Trophoblast cell (in vitro differentiated cells and primary cell): ENCODE data around the gene NFAT5.

ENCODE experiments used
- DNase-seq, 2 donors: peaks; one replicate each; pipeline ENCODE4 v3.0.0-alpha.2; 2016
- H2AFZ ChIP-seq: 2 replicates; pipeline ENCODE4 v1.6.1; 2013; ENCODE audit warnings: low read length, moderate library complexity, mild to moderate bottlenecking; ENCODE audit not compliant: insufficient read depth, poor library complexity
- H2AK5ac ChIP-seq: 2 replicates; pipeline ENCODE4 v1.6.1; 2013; ENCODE audit warnings: mild to moderate bottlenecking, low read length
- H2BK120ac ChIP-seq: 2 replicates; pipeline ENCODE4 v1.6.1; 2013; ENCODE audit warnings: low read length, mild to moderate bottlenecking, moderate library complexity; ENCODE audit not compliant: insufficient read depth, poor library complexity
- H2BK12ac ChIP-seq: 2 replicates; pipeline ENCODE4 v1.6.1; 2013; ENCODE audit warnings: mild to moderate bottlenecking, low read length, moderate library complexity
- H2BK5ac ChIP-seq: 2 replicates; pipeline ENCODE4 v1.6.1; 2013; ENCODE audit warnings: low read length, low read depth, moderate library complexity, mild to moderate bottlenecking; ENCODE audit not compliant: poor library complexity
- H3K14ac ChIP-seq: 2 replicates; pipeline ENCODE4 v1.6.1; 2013; ENCODE audit warnings: mild to moderate bottlenecking, low read length
- H3K18ac ChIP-seq: 2 replicates; pipeline ENCODE4 v1.6.1; 2013; ENCODE audit warnings: mild to moderate bottlenecking, low read length
- H3K23ac ChIP-seq: 2 replicates; pipeline ENCODE4 v1.6.1; 2013; ENCODE audit warnings: low read length
- H3K27ac ChIP-seq: 2 replicates; pipeline ENCODE4 v1.5.1; 2013; ENCODE audit warnings: low read depth, mild to moderate bottlenecking, inconsistent platforms, low read length, moderate library complexity
- H3K27me3 ChIP-seq: 2 replicates; pipeline ENCODE4 v1.6.1; 2013; ENCODE audit warnings: inconsistent platforms, mild to moderate bottlenecking, low read length, moderate library complexity; ENCODE audit not compliant: insufficient read depth
- H3K36me3 ChIP-seq, 2 experiments: 1 replicate in 1 of 2; 2 replicates in 1 of 2; pipeline ENCODE4 v1.6.1; 2013; ENCODE audit warnings: low read length in 2 of 2, mild to moderate bottlenecking in 2 of 2, moderate library complexity in 1 of 2; ENCODE audit not compliant: insufficient read depth in 2 of 2, control insufficient read depth in 1 of 2
- H3K4ac ChIP-seq: 2 replicates; pipeline ENCODE4 v1.6.1; 2013; ENCODE audit warnings: low read depth, mild to moderate bottlenecking, low read length, moderate library complexity
- H3K4me1 ChIP-seq, 2 experiments: 1 replicate in 1 of 2; 2 replicates in 1 of 2; pipeline ENCODE4 v1.6.1; 2013; ENCODE audit warnings: low read length in 2 of 2, mild to moderate bottlenecking in 2 of 2, moderate library complexity in 1 of 2; ENCODE audit not compliant: insufficient read depth in 2 of 2, control insufficient read depth in 1 of 2
- H3K4me2 ChIP-seq: 2 replicates; pipeline ENCODE4 v1.6.1; 2013; ENCODE audit warnings: inconsistent platforms, mild to moderate bottlenecking, low read length, moderate library complexity
- H3K4me3 ChIP-seq: 2 replicates; pipeline ENCODE4 v1.5.1; 2013; ENCODE audit warnings: mild to moderate bottlenecking, low read depth, low read length, inconsistent platforms
- H3K79me1 ChIP-seq: one replicate; pipeline ENCODE4 v1.6.1; 2013; ENCODE audit warnings: low read length
- H3K79me2 ChIP-seq: 2 replicates; pipeline ENCODE4 v1.6.1; 2013; ENCODE audit warnings: low read length, mild to moderate bottlenecking; ENCODE audit not compliant: control insufficient read depth, insufficient read depth, poor library complexity
- H3K9ac ChIP-seq: 2 replicates; pipeline ENCODE4 v1.6.1; 2013; ENCODE audit warnings: mild to moderate bottlenecking, low read length
- H3K9me3 ChIP-seq: 2 replicates; pipeline ENCODE4 v1.6.1; 2013; ENCODE audit warnings: low read depth, mild to moderate bottlenecking, control low read depth, inconsistent platforms, low read length; ENCODE audit not compliant: insufficient read depth
- H4K12ac ChIP-seq: 2 replicates; pipeline ENCODE4 v1.6.1; 2013; ENCODE audit warnings: low read depth, mild to moderate bottlenecking, low read length, moderate library complexity
- H4K8ac ChIP-seq: 2 replicates; pipeline ENCODE4 v1.6.1; 2013; ENCODE audit warnings: low read depth, mild to moderate bottlenecking, low read length, moderate library complexity
- H4K91ac ChIP-seq: one replicate; pipeline ENCODE4 v1.6.1; 2013; ENCODE audit warnings: low read depth, mild to moderate bottlenecking, low read length, moderate library complexity
- WGBS: extraction: QIAGEN DNeasy Blood & Tissue Kit; methylation state at CpG from one replicate; pipeline ENCODE4 v1.1.7; 2013; ENCODE audit warnings: missing lambda C conversion rate; ENCODE audit not compliant: insufficient read length, insufficient coverage; ENCODE audit errors: extremely low coverage; 5-methylcytosine and 5-hydroxymethylcytosine counted together

The NFAT5 gene

GRCh38 chr16:69522041-69522578 is 43.7 kb upstream of the NFAT5 start:
- no peaks in the 10 kb centered on the region for H3K9me3 ChIP-seq
- no CpG with 5 or more reads among the region's 5 CpGs for WGBS
- DNase-seq = peak; percentile 28 to 67

GRCh38 chr16:69522732-69523404 is 42.9 kb upstream of the NFAT5 start:
- Histone ChIP-seq H3K36me3 (no peaks in the 10 kb centered on the region), H3K79me1 (no peaks in the 10 kb centered on the region), H3K4me1 (no peaks in the 10 kb centered on the region), H4K8ac (peak overlapping the region; percentile 59), H3K18ac (no peak overlapping the region), H2AFZ (no peak overlapping the region), H3K14ac (no peak overlapping the region), H3K4me3 (no peak overlapping the region), H3K9ac (no peak overlapping the region), H3K79me2 (no peaks in the 10 kb centered on the region), H4K12ac (no peak overlapping the region), H3K27me3 (no peaks in the 10 kb centered on the region), H4K91ac (no peak overlapping the region), H3K27ac (no peak overlapping the region), H3K4ac (no peak overlapping the region), H3K9me3 (no peaks in the 10 kb centered on the region), H2AK5ac (no peak overlapping the region), H3K23ac (no peak overlapping the region), H3K4me2 (no peak overlapping the region), H2BK120ac (no peak overlapping the region), H2BK5ac (no peak overlapping the region), H2BK12ac (no peak overlapping the region)
- DNase-seq = peak in 1 of 2 donors; percentile 58
- no CpG with 5 or more reads among the region's 7 CpGs for WGBS

More at GRCh38 chr16:69522041-69522578, 43.7 kb upstream of the NFAT5 start:
- Histone ChIP-seq H3K23ac (no peak overlapping the region), H4K8ac (no peak overlapping the region), H2BK120ac (no peak overlapping the region), H2AK5ac (no peak overlapping the region), H3K18ac (no peak overlapping the region), H3K4ac (no peak overlapping the region), H3K4me1 (no peaks in the 10 kb centered on the region), H4K91ac (no peak overlapping the region), H3K9ac (no peak overlapping the region), H3K4me3 (no peak overlapping the region), H3K27ac (no peak overlapping the region), H3K79me2 (no peaks in the 10 kb centered on the region), H2BK5ac (no peak overlapping the region), H3K4me2 (no peak overlapping the region), H3K36me3 (no peaks in the 10 kb centered on the region), H2BK12ac (no peak overlapping the region), H4K12ac (no peak overlapping the region), H3K14ac (no peak overlapping the region), H3K27me3 (no peaks in the 10 kb centered on the region), H2AFZ (no peak overlapping the region), H3K79me1 (no peaks in the 10 kb centered on the region)

DNA sequence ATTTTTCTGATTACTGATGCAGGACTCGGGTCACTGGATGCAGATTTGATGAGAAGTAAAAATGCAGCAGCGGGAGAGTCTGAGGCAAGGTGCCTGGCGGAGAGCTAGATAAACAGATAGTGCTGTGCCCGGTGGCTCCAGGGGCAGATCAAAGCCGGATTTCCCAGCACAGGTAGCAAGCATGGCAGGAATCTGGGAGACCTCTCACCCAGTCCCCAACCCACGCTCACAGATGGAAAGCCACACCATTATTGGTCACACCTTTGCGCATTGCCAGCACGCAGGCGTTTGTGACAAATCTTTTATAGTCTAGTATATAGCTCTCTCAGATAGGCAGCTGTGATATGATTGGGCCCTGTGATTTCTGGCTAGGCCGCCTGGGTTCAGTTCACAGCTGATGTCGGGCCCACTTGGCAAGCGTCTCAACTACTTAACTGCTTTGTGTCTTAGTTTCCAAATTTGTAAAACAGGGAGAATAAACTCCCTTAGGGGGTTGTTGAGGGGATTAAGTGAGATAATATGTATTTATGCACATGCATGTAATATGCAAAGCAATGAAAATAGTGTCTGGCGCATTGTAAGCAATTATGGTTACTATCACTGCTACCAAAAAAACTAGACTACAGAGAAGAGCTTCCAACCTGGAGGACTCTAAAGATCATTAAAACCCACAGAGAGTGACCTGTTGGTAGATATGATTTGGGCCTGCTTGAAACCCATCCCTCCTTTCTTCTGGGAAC is 42.0 kb upstream of the NFAT5 start:
- H3K4me2 ChIP-seq = no peak overlapping the region
- no peak overlapping the region for H3K23ac ChIP-seq
- no CpG with 5 or more reads among the region's 13 CpGs for WGBS
- no peak overlapping the region for H3K27ac ChIP-seq
- H3K79me2 ChIP-seq = no peaks in the 10 kb centered on the region
- H4K8ac ChIP-seq = no peak overlapping the region
- H3K4me1 ChIP-seq = no peaks in the 10 kb centered on the region
- no peak overlapping the region for H2BK12ac ChIP-seq
- peak; percentile 73 to 75 for DNase-seq
- H3K4me3 ChIP-seq = no peak overlapping the region
- no peak overlapping the region for H3K4ac ChIP-seq
- no peak overlapping the region for H3K9ac ChIP-seq
- H3K36me3 ChIP-seq = no peaks in the 10 kb centered on the region
- H2AFZ ChIP-seq = no peak overlapping the region
- H4K91ac ChIP-seq = no peak overlapping the region
- no peak overlapping the region for H3K18ac ChIP-seq
- H2BK120ac ChIP-seq = no peak overlapping the region
- no peaks in the 10 kb centered on the region for H3K9me3 ChIP-seq
- H3K27me3 ChIP-seq = no peaks in the 10 kb centered on the region
- no peak overlapping the region for H3K14ac ChIP-seq
- no peak overlapping the region for H2BK5ac ChIP-seq
- no peak overlapping the region for H2AK5ac ChIP-seq
- H4K12ac ChIP-seq = no peak overlapping the region
- H3K79me1 ChIP-seq = no peaks in the 10 kb centered on the region

DNA sequence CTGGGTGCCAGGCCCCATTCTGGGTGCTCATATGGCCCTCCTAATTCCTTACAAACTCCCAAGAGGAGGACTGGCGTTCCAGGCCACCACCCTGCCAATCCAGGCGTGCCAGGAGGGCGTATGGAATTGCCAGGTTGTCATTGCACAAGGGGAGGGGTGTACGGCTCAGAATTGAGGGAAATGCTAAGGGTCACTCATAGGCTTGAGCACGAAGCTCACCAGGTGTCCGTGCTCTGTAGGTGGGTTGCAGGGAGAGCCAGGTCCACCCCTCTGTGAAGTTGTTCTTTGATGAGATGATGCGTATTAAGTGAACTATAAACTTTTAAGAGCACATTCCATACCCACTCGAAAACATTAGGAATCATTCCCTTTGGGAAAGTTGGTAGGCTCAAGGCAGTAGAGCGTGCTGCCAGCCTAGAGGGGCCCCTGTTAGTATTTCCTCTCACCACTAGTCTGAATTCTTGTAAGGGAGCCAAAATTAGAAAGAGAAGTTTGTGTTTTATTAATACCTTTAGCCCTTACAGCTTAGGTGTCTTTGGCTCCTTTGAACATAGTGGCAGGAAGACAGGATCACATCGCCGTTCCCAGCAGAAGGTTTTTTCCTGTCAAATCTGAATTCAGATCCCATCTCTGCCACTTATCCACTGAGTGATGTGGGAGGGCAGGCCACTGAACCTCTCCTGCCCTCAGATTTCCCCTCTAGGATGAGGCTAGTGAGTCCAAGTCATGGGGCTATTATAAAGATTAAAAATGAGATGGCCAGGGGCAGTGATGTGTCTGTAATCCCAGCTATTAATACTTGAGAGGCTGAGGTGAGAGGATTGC is 38.7 kb upstream of the NFAT5 start:
- H3K4me1 ChIP-seq = peaks cover 2 to 8% of the 10 kb centered on the region in 2 experiments
- no peak overlapping the region for H2AK5ac ChIP-seq
- no peak overlapping the region for H3K14ac ChIP-seq
- H2BK120ac ChIP-seq = no peak overlapping the region
- H3K9me3 ChIP-seq = no peaks in the 10 kb centered on the region
- H3K18ac ChIP-seq = no peak overlapping the region
- H2AFZ ChIP-seq = no peak overlapping the region
- no peak overlapping the region for H3K4me3 ChIP-seq
- no peak overlapping the region for H4K91ac ChIP-seq
- H4K12ac ChIP-seq = no peak overlapping the region
- no peak overlapping the region for H3K9ac ChIP-seq
- no peak for DNase-seq
- no peaks in the 10 kb centered on the region for H3K36me3 ChIP-seq
- H3K27me3 ChIP-seq = no peaks in the 10 kb centered on the region
- H2BK12ac ChIP-seq = peak overlapping the region; percentile 45
- no peak overlapping the region for H4K8ac ChIP-seq
- H3K27ac ChIP-seq = no peak overlapping the region
- H3K23ac ChIP-seq = no peak overlapping the region
- WGBS = no CpG with 5 or more reads among the region's 11 CpGs
- no peak overlapping the region for H2BK5ac ChIP-seq
- no peak overlapping the region for H3K4me2 ChIP-seq
- H3K79me1 ChIP-seq = peaks cover 10% of the 10 kb centered on the region
- H3K4ac ChIP-seq = no peak overlapping the region
- no peaks in the 10 kb centered on the region for H3K79me2 ChIP-seq
